ENCODE results near the gene SLC11A1.

DNA sequence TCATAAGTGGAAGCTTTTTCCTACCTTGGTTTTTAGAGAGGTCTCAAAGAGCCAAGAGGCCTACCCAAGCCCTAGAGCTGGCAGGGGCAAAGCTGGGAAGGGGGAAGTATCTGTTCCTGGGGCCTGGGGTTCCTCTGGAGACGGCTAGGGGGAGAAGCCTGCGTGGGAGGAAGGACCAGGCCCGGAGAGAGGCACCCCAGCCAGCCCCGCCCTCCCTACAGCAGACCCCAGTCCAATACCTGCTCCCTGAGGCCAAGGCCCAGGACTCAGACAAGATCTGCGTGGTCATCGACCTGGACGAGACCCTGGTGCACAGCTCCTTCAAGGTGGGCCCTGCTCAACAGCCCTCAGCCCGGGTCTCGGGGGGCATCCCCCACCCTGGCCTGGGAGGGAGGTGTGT lies 19.8 kb downstream of the SLC11A1 start:
- TF ChIP-seq EZH2 (IDR thresholded peaks at IDR 0.05; ENCODE audit: low read length, missing control alignments): no peak
- TF ChIP-seq, protein P1, sequence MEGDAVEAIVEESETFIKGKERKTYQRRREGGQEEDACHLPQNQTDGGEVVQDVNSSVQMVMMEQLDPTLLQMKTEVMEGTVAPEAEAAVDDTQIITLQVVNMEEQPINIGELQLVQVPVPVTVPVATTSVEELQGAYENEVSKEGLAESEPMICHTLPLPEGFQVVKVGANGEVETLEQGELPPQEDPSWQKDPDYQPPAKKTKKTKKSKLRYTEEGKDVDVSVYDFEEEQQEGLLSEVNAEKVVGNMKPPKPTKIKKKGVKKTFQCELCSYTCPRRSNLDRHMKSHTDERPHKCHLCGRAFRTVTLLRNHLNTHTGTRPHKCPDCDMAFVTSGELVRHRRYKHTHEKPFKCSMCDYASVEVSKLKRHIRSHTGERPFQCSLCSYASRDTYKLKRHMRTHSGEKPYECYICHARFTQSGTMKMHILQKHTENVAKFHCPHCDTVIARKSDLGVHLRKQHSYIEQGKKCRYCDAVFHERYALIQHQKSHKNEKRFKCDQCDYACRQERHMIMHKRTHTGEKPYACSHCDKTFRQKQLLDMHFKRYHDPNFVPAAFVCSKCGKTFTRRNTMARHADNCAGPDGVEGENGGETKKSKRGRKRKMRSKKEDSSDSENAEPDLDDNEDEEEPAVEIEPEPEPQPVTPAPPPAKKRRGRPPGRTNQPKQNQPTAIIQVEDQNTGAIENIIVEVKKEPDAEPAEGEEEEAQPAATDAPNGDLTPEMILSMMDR (conservative IDR thresholded peaks at IDR 0.05 in 1 of 2, IDR thresholded peaks at IDR 0.05 in 1 of 2; ENCODE audit: low read depth in 1 of 2, low read length in 2 of 2): no peak
